Endodermal cell (in vitro differentiated cells): Measurements from ENCODE around the gene APOBEC3H. TPM values are rescaled to one million over a fixed set of nuclear protein-coding genes. Genes with fewer than 3 reads are reported as not detected.

Experiments
- DNase-seq: peaks from one replicate; pipeline ENCODE4 v3.0.0-alpha.2; 2017
- H3K27ac ChIP-seq: 2 replicates; pipeline ENCODE4 v1.5.1; 2013; ENCODE audit warnings: mild to moderate bottlenecking, low read depth, low read length, moderate library complexity
- H3K27me3 ChIP-seq: 2 replicates; pipeline ENCODE4 v1.6.1; 2013; ENCODE audit warnings: mild to moderate bottlenecking, low read length, moderate library complexity; ENCODE audit not compliant: insufficient read depth, control insufficient read depth, poor library complexity, severe bottlenecking
- H3K36me3 ChIP-seq: 2 replicates; pipeline ENCODE4 v1.7.0; 2013; ENCODE audit warnings: mild to moderate bottlenecking, low read length, moderate library complexity; ENCODE audit not compliant: control insufficient read depth, insufficient read depth
- H3K4me1 ChIP-seq: one replicate; pipeline ENCODE4 v1.7.0; 2013; ENCODE audit warnings: low read length; ENCODE audit not compliant: control insufficient read depth, insufficient read depth
- H3K4me3 ChIP-seq: 2 replicates; pipeline ENCODE4 v1.5.1; 2013; ENCODE audit warnings: mild to moderate bottlenecking, low read length, moderate library complexity
- H3K9ac ChIP-seq: 2 replicates; pipeline ENCODE4 v1.6.1; 2013; ENCODE audit warnings: mild to moderate bottlenecking, low read length, moderate library complexity; ENCODE audit not compliant: poor library complexity, severe bottlenecking; ENCODE audit errors: extremely low read depth
- H3K9me3 ChIP-seq: 2 replicates; pipeline ENCODE4 v1.6.1; 2013; ENCODE audit warnings: mild to moderate bottlenecking, low read length, moderate library complexity; ENCODE audit not compliant: control insufficient read depth
- H3K27ac Mint-ChIP-seq: 2 replicates; pipeline ENCODE4 v1.8.0; 2020; ENCODE audit warnings: mixed read lengths
- H3K27me3 Mint-ChIP-seq: 2 replicates; pipeline ENCODE4 v1.8.0; 2021; ENCODE audit warnings: mild to moderate bottlenecking, mixed read lengths; ENCODE audit not compliant: insufficient read depth
- H3K36me3 Mint-ChIP-seq: 2 replicates; pipeline ENCODE4 v1.8.0; 2020; ENCODE audit warnings: low read depth, mixed read lengths
- H3K4me1 Mint-ChIP-seq: 2 replicates; pipeline ENCODE4 v1.8.0; 2020; ENCODE audit warnings: mixed read lengths
- H3K4me3 Mint-ChIP-seq: 2 replicates; pipeline ENCODE4 v1.8.0; 2020; ENCODE audit warnings: mild to moderate bottlenecking, moderate library complexity, mixed read lengths
- H3K9me3 Mint-ChIP-seq: 2 replicates; pipeline ENCODE4 v1.8.0; 2020; ENCODE audit warnings: mild to moderate bottlenecking, mixed read lengths
- CTCF ChIP-seq: fragments of 200-600 bp; sonication (generic); conservative IDR thresholded peaks from 2 replicates; pipeline ENCODE4 v1.5.0; 2021; ENCODE audit warnings: antibody characterized with exemption, mild to moderate bottlenecking
- WGBS, 2 experiments: methylation state at CpG; one replicate each; pipeline versions ENCODE4 v1.1.5 to v1.1.7; 2013; ENCODE audit warnings: missing lambda C conversion rate in 2 of 2, mixed read lengths in 1 of 2; ENCODE audit not compliant: insufficient coverage in 1 of 2, insufficient read length in 1 of 2; 5-methylcytosine and 5-hydroxymethylcytosine counted together
- total RNA-seq, 2 donors: library from RNA; stranded (reverse); fragmentation: NEBNext Ultra II Directional in 1 of 2; extraction: Animal tissue kit (Norgen Biotek cat#: 25700) in 1 of 2; gene quantifications; 2 replicates in 1 of 2; 3 replicates in 1 of 2; pipeline ENCODE4 v1.2.1, GENCODE V29; 2021

Gene APOBEC3H
- total RNA-seq, 2 donors from 2014 or later = not detected

GRCh38 chr22:39080052-39080762, 16.8 kb upstream of the APOBEC3H start:
- Histone ChIP-seq H3K9ac (no peak overlapping the region), H3K4me1 (no peaks in the 10 kb centered on the region), H3K27ac (no peak overlapping the region), H3K36me3 (no peaks in the 10 kb centered on the region), H3K27me3 (no peaks in the 10 kb centered on the region), H3K9me3 (no peaks in the 10 kb centered on the region), H3K4me3 (no peak overlapping the region)
- H3K9me3 Mint-ChIP-seq = no peaks in the 10 kb centered on the region
- H3K4me3 Mint-ChIP-seq = no peak overlapping the region
- no peak for TF ChIP-seq CTCF
- DNase-seq = no peak
- no peaks in the 10 kb centered on the region for H3K27me3 Mint-ChIP-seq
- no peak overlapping the region for H3K27ac Mint-ChIP-seq
- peaks cover 12% of the 10 kb centered on the region for H3K4me1 Mint-ChIP-seq
- H3K36me3 Mint-ChIP-seq = peaks cover 2% of the 10 kb centered on the region
- 91 to 94% methylated on average over 8 to 9 of the region's 9 CpGs for WGBS, 2 experiments

GRCh38 chr22:39081016-39081415, 16.0 kb upstream of the APOBEC3H start:
- no peak overlapping the region for H3K9ac ChIP-seq
- H3K4me3 ChIP-seq = no peak overlapping the region
- no peaks in the 10 kb centered on the region for H3K9me3 ChIP-seq
- H3K27ac Mint-ChIP-seq = no peak overlapping the region
- 93 to 94% methylated on average over 4 to 12 of the region's 12 CpGs for WGBS, 2 experiments
- H3K27me3 Mint-ChIP-seq = peaks cover 2% of the 10 kb centered on the region
- no peak overlapping the region for H3K27ac ChIP-seq
- H3K4me1 ChIP-seq = no peaks in the 10 kb centered on the region
- H3K27me3 ChIP-seq = no peaks in the 10 kb centered on the region
- DNase-seq = no peak
- H3K4me1 Mint-ChIP-seq = peaks cover 7% of the 10 kb centered on the region
- no peak for TF ChIP-seq CTCF
- H3K9me3 Mint-ChIP-seq = no peaks in the 10 kb centered on the region
- H3K36me3 ChIP-seq = no peaks in the 10 kb centered on the region
- H3K4me3 Mint-ChIP-seq = no peak overlapping the region
- H3K36me3 Mint-ChIP-seq = peaks cover 2% of the 10 kb centered on the region

- Mint-ChIP-seq H3K36me3 (peaks cover 4% of the 10 kb centered on the region), H3K27me3 (peaks cover 2% of the 10 kb centered on the region), H3K4me3 (no peak overlapping the region), H3K4me1 (peaks cover 2% of the 10 kb centered on the region), H3K27ac (no peak overlapping the region), H3K9me3 (no peaks in the 10 kb centered on the region)
- 89 to 91% methylated on average over 6 to 8 of the region's 8 CpGs for WGBS, 2 experiments
- H3K4me1 ChIP-seq = no peaks in the 10 kb centered on the region
- H3K36me3 ChIP-seq = no peaks in the 10 kb centered on the region
- H3K4me3 ChIP-seq = no peak overlapping the region
- no peak for DNase-seq
- no peak overlapping the region for H3K9ac ChIP-seq
- no peak for TF ChIP-seq CTCF
- no peaks in the 10 kb centered on the region for H3K27me3 ChIP-seq
- no peak overlapping the region for H3K27ac ChIP-seq
- no peaks in the 10 kb centered on the region for H3K9me3 ChIP-seq
Observed at GRCh38 chr22:39081598-39081997, 15.4 kb upstream of the APOBEC3H start.
